Activated CD8-positive, alpha-beta memory T cell treated with anti-CD3 and anti-CD28 coated beads for 4 hours (primary cell): Measurements from ENCODE around the gene C1R.
"Not testable (repeated sequence)": the region's sequence is repeated elsewhere in the genome, so short reads cannot be mapped to it uniquely, and the experiment has no call there.

Source experiments
- DNase-seq, 2 donors: peaks; one replicate each; pipeline ENCODE4 v3.0.0-alpha.2; 2020; ENCODE audit warnings: low read depth in 2 of 2

C1R gene

DNA sequence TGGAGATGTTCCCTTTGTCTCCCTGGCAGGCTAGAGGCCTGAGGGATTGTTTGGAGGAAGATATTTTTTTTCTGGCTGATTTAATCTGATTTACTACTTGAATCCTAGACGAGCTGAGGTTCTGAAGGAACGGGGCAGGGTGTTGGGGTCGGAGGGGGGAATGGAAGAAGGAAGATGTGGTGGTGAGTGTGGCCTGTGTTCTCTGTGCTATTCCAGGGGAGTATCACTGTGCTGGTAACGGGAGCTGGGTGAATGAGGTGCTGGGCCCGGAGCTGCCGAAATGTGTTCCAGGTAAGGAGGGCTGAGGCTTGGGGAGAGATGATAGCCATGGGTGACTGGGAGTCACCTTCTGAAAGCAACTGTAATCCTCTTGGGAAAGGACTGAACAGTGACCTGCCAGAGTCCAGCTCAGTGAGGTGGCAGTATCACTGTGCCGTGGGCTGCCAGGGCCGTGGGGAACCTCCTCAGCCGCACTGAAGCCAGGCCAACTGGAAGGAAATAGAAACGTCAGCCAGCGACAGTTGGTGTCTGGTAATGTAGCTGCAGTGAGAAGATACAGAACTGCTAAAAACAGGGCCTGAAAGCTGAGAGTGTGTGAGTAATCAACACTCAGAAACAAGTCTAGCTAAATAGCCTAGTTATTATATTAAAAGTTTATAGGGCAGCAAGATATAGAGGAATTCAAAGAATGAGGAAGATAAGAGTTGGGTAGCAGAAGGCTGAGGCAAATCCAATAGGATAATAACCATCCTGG lies 23.8 kb downstream of the C1R start:
- no peak for DNase-seq

DNA sequence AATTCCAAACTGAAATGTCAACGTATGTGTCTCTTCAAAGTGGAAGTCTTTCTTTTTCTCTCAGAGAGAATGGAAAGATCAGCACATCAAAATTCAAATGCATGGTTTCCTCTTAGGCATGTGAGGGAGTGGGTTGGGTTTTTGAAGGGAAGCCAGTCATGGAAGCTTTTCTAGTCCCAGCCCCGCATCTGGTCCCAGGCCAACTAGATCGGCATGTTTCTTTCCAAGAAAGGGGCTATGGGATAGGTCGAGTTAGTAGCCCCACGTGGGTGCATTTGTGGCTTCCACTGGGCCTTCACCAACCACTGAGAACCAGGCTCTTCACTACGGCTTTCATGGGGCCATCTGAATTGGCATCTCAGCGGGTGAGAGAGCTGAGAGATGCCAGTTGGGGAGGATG lies 25.1 kb downstream of the C1R start:
- no peak for DNase-seq

DNA sequence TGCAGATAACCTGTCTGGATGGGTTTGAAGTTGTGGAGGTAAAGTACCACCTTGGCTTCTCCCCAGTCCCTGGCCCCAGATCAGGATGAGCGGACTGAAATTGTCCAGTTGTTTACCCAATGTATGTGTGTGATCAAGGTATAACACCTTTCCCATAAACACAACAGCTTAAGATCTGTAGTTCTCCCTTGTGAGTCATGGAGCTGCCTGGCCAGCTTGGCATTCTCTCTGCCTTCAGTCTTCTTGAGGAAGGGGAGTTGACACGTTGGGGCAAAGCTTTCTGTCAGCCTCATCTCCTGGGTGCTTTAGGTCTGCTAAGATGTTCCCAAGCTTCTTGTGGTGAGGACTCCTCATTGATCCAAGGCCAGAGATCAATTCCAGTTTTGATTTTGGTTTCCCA lies 25.6 kb downstream of the C1R start:
- no peak for DNase-seq

DNA sequence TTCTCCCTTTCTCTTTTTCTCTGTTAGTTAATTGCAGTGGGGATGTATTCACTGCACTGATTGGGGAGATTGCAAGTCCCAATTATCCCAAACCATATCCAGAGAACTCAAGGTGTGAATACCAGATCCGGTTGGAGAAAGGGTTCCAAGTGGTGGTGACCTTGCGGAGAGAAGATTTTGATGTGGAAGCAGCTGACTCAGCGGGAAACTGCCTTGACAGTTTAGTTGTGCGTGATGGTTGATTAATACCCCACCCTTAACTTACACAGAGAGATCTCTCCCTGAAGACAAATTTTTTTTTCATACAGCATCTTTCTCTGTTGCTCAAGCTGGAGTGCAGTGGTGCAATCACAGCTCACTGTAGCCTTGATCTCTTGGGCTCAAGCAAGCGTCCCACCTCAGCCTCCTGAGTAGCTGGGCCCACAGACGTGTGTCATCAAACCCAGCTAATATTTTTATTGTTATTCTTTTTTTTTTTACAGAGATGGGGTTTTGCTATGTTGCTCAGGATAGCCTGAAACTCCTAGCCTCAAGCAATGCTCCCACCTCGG lies 27.1 kb downstream of the C1R start:
- DNase-seq: no peak

DNA sequence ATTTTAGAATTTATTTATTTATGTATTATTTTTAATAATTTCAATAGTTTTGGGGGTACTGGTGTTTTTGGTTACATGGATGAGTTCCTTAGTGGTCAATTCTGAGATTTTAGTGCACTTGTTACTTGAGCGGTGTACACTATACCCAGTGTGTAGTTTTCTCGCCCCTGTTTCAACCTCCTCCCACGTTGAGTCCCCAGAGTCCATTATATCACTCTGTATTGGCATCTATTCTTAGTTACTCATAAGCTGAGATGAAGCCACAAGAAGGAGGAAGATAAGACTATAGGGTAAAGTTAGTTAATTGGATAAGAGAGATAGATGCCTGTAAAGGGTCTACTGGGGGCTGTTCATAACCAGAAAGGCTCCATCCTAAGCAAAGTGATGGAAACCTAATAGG lies 27.7 kb downstream of the C1R start:
- DNase-seq: no peak

DNA sequence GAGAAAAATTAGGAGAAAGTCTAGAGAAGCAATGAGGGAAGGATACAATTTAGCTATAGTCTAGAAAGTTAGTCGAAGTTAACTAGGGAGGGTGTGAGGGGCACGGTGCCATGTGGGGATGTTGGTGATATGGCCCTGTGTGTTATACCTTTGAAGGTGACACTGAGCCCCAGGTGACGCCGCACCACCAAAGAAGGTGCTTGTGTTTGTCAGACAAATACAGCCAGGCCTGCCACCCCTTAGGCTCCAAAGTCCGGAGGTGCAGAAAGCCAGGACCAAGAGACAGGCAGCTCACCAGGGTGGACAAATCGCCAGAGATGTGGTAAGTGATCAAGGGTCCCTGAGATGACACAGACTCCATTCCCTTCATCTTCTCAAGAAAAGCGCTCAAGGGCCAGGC lies 30.6 kb downstream of the C1R start:
- DNase-seq: no peak

DNA sequence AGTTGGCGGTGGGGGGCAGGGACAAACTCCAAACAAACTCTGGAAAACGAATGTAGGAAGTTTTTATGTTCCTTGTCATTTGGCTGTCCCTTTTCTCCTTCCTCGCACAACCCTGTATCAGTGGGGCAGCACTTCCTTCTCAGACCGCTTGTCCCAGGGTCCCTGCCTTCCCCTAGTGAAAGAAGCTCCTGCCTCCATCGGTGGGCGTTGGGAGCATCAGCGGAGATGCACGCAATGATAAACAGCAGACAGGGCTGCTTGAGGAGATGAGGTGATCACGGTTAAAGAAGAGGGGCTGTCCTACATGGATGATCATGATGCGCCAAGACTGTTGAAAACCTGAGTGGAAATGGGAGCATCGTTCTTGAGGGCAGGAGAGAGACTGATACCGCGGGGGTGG lies 31.1 kb downstream of the C1R start:
- DNase-seq: no peak

DNA sequence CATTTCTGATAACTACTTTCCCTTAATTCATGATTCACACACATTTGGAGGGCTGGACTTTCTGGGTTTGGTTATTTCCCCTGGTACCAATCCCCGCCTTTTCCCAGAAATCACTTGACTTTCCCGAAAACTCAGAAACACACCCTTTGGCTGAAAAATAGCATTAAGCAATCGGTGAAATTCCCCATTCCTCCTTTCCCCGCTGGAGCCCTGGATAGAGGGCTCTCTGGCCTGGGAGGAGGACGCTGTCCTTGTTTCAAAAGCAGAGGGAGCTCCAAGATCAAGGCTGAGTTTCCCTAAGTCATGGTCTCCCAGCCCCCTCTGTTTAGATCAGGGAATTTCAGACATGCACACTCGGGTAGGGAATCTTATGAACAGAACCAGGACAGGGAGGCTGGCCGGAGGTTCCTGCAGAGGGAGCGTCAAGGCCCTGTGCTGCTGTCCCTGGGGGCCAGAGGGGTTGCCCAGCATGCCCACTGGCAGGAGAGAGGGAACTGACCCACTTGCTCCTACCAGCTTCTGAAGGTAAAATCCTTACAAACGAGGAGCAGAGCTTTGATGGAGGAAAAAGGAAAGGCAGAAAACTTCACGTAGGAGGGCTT lies 31.8 kb downstream of the C1R start, which contains the start of gene C1S:
Gene C1S, plus strand, starts transcription at position 366 of the 602 bp plus-strand sequence. CDS start 1,195 bp downstream, outside the sequence.
- no peak for DNase-seq

DNA sequence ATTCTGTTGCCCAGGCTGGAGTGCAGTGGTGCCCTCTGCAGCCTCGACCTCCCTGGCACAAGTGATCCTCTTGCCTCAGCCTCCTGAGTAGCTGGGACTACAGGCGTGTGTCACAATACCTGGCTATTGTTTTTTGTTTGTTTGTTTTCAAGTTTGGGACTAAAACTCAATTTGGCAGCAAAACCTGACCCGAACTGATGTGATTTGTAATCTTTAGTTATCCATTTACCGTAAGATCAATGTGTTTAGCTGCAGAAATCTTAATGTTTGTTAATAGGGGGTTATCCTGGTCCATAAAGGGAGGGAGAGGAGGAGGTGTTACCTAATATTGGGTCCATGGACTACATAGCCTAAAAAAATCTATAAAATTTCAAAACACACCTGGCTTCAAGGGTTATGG lies 32.5 kb downstream of the C1R start:
- no peak for DNase-seq

DNA sequence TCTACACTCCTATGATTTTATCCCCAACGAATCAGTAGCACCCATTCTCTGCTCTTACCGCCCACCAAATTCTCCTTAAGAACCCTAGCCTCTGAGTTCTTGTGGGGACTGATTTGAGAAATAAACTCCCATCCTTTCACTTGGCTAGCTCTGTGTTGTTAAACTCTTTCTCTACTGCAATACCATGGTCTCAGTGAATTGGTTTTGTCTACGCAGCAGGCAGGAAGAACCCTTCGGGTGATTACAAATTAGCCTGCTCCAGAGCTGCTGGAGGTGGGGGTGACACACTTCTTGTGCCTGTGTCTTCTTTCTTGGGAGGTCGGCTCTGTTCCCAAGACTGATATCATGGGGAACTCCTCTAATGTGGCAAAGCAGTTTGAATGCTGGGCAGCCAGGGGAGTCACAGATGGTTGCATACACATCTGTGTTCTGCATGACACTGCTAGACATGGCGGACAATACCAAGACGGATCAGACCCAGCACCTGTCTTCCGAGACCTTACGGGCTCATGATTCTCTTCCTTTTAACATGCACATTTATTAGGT lies 33.3 kb downstream of the C1R start:
- no peak for DNase-seq

DNA sequence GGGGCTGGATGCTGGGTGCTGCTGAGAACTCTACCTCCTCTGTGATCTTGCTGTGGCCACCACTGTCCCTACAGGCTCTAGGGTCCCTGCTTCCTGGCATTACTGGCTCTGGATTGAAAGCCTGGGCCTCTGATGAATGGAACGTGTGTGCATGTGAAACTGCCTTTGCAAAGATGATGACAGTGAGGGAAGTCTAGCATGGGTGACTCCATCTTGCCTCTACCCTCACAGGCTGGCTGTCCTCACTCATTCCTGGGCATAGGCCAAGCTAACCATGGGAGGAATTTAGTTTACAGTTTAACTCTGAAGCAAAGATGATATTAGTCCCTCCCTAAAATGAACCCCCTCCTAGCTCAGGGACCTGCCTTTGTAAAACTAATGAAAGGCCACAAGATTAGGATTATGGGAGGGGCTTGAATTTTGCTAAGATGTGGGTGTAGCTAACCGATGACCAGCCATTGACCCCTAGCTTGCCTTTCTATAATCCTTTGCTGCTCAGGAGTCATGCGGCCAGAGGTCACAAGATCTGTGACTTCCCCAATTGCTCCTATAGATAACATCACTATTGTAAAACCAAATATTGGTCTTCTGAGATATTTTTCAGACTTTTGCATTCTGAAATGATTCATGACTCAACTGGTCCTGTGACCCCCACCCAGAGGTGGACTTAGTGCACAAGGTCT lies 33.9 kb downstream of the C1R start:
- DNase-seq: no peak

DNA sequence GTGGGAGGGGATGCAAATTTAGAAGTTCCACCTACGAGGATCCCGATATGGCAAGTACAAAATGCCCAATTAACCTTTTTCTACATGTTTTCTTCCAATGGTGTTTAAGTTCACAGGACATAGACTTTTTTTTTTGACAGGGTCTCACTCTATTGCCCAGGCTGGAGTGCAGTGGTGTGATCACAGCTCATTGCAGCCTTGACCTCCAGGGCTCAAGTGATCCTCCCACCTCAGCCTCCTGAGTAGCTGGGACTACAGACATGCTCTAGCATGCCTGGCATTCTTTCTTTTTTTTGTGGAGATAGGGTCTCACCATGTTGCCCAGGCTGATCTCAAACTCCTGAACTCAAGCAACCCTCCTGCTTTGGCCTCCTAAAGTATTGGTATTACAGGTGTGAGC lies 36.5 kb downstream of the C1R start:
- not testable (repeated sequence) for DNase-seq

DNA sequence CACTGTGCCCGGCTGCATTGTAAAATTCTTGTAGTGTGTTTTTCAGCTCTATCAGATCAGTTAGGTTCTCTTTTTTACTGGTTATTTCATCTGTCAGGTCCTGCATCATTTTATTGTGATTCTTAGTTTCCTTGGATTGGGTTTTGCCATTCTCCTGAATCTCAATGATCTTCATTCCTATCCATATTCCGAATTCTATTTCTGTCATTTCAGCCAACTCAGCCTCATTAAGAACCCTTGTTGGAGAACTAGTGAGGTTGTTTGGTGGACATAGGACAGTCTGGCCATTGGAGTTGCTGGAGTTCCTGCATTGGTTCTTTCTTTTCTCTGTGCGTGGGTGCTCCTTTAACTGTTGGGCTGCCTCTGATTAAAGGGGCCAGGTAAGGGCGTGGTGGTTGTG lies 37.3 kb downstream of the C1R start:
- no peak for DNase-seq

DNA sequence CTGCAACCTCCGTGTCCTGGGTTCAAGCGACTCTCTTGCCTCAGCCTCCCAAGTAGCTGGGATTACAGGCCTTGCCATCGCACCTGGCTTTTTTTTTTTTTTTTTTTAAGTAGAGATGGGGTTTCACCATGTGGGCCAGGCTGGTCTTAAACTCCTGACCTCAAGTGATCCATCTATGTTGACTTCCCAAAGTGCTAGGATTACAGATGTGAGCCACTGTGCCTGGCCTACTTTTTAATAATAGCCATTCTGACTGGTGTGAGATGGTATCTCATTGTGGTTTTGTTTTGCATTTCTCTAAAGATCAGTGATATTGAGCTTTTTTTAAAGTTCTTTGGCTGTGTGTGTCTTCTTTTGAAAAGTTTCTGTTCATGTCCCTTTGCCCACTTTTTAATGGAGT lies 42.3 kb downstream of the C1R start:
- DNase-seq: not testable (repeated sequence)

DNA sequence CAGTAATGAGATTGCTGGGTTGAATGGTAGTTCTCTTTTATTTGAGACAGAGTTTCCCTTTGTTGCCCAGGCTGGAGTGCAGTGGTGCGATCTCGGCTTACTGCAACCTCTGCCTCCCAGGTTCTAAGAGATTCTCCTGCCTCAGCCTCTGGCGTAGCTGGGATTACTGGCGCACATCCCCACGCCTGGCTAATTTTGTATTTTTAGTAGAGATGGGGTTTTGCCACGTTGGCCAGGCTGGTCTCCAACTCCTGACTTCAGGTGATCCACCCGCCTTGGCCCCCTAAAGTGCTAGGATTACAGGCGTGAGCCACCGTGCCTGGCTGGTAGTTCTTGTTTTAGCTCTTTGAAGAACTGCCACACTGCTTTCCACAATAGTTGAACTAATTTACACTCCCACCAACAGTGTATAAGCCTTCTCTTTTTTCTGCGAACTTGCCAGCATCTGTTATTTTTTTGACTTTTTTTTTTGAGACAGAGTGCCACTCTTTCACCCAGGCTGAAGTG lies 42.7 kb downstream of the C1R start:
- DNase-seq: not testable (repeated sequence)

DNA sequence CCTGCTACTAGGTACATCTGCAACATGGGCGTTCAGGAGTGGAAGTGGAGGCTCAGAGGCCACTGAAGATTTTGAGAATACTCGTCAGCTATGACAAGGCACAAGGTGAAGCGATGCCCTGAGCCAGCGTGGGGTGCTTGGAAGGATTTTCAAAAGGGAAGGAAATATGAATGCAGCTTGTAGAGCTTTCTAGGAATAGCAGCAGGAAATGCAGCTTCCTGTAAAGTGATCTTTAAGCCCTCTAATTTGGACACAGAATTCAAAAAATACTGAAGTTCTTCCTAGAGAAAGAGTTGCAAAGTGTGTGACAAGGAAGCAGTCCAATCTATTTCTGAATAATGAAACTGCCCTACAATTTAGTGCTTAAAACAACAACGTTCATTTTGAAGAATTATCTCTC lies 44.9 kb downstream of the C1R start:
- no peak for DNase-seq

DNA sequence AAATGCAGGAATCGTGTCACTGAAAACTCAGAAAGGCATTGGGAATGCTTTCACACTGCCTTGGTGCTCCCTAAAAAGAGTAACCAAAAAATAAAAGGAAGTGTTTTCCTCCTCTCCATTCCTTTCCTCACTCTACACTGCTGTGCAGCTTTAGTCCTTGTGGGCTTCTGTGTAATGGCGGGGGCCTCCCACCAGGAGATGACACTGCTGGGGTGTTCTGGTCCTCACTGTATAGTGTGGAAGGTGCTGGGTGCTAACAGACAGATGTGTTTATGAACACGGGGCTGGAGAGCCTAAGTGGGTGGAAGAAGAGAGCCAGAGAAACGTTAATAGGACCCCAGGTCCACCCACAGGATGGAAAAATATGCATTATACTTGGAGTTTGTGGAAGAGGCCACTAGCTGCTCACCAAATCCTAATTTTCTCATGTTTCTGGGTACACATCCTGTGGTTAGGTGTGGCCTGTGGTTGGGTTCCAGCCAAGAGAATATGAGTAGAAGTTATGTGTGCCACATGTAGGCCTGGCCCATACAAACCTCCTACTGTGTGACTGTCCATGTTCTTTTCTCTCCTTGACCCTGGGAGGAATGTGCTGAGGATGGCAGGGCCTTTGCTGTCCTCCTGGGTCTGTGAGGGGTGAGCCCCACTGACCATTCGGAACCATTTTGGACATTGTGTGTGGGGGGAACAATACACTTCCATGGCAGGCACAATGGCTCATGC lies 45.7 kb downstream of the C1R start:
- no peak for DNase-seq

DNA sequence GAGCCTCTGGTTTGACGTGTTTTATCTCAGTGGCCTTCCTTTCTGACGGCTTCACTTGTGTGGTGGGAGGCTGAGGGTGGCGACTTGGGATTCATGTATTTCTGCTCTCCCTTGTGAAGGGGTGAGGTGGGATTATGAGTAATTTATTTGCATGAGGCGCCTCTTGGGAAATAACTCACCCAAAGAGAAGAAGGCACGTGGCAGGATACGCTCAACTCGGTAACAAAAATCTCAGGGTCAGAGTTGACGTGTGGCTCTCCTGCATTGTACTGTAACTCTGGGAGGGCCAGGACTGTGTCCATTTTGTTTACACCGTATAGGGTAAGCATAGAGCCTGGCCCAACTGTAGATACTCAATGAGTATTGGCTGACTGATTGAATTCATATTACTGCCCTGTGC lies 46.3 kb downstream of the C1R start:
- no peak for DNase-seq

DNA sequence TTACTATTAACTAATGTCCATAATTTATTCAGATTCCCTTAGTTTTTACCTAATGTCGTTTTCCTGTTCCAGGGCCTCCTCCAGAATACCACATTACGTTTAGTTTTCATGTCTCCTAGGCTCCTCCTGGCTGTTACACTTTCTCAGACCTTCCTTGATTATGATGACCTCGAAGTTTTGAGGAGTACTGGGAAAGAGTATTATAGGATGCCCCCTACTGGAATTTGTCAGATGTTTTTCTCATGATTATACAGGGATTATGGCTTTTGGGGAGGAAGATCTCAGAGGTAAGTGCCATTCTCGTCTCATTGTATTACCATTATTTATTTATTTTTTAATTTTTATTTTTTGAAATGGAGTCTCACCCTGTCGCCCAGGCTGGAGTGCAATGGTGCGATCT lies 49.4 kb downstream of the C1R start:
- no peak for DNase-seq

DNA sequence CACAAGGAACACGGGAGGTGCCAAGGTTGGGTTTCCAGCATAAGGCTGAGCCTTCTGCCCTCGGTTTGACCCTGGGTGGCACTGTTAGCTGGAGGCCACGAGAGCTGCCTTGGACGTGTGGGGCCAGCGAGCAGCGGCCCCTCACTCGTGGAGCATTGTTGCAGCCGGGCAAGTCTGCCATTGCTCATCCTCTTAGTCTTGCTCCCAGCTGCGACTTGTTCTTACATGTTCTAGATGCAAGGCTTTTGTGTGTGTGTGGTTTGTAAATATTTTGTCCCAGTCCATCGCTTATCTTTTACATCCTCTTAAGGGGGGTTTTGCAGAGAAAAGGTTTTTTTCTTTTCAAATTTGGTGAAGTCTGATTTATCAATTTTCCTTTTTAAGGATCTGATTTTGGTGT lies 52.8 kb downstream of the C1R start:
- no peak for DNase-seq

DNA sequence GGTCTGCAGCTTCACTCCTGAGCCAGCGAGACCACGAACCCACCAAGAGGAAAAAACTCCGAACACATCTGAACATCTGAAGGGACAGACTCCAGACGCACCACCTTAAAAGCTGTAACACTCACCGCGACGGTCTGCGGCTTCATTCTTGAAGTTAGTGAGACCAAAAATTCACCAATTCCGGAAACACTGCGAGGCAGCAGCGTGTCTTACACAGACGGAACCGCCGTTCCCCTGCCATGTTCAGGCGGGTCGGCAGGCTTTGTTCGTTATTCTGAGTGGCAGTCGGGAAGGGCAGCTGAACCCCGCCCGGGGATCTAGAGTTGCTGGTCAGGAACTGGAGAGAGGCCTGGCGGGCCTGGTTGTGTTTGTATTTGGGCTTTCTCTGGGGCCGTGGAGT lies 53.7 kb downstream of the C1R start:
- no peak for DNase-seq

DNA sequence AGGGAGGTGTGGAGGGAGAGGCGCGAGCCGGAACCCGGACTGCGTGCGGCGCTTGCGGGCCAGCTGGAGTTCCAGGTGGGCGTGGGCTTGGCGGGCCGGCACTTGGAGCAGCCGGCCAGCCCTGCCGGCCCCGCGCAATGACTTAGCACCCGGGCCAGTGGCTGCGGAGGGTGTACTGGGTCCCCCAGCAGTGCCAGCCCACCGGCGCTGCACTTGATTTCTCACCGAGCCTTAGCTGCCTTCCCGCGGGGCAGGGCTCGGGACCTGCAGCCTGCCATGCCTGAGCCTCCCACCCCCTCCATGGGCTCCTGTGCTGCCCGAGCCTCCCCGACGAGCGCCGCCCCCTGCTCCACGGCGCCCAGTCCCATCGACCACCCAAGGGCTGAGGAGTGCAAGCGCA lies 54.8 kb downstream of the C1R start:
- not testable (repeated sequence) for DNase-seq
